HL-60 (cell line): ENCODE results near the gene RSPO1.

Experiments
- CTCF ChIP-seq: IDR thresholded peaks from one replicate; pipeline ENCODE4 v1.5.1; 2011; ENCODE audit warnings: low read length, control low read depth, inconsistent platforms; ENCODE audit not compliant: insufficient read depth
- REST ChIP-seq: IDR thresholded peaks from 2 replicates; pipeline ENCODE4 v1.6.1; 2012; ENCODE audit warnings: low read depth; ENCODE audit not compliant: insufficient replicate concordance
- SPI1 ChIP-seq: IDR thresholded peaks from 2 replicates; pipeline ENCODE4 v1.6.1; 2012; ENCODE audit warnings: low read depth, mild to moderate bottlenecking, borderline replicate concordance

- TF ChIP-seq CTCF, result no peak
- no peak for TF ChIP-seq REST
- TF ChIP-seq SPI1, result no peak
These were observed 6.6 kb downstream of the RSPO1 start for GRCh38 chr1:37628026-37628556.
